ENCODE measurements around the gene HELZ2.

- TF ChIP-seq CTCF (IDR thresholded peaks at IDR 0.05) (no peak), ZFX (IDR thresholded peaks at IDR 0.05; ENCODE audit: borderline replicate concordance) (no peak)
Measured at GRCh38 chr20:63574829-63575743, 1.0 kb upstream of the HELZ2 start.
